Gastroesophageal sphincter (tissue), 3 donors: ENCODE data around the gene SIVA1.

ENCODE experiments used
- EP300 ChIP-seq: sonication (generic); formaldehyde crosslinking; IDR thresholded peaks from one replicate; pipeline ENCODE4 v1.6.1; 2017; ENCODE audit warnings: antibody characterized with exemption, mild to moderate bottlenecking
- POLR2A ChIP-seq, 2 donors: fragments of 450-650 bp; IDR thresholded peaks; one replicate each; pipeline ENCODE4 v1.6.1; 2017; ENCODE audit warnings: antibody characterized with exemption in 2 of 2, mild to moderate bottlenecking in 2 of 2, moderate library complexity in 1 of 2
- POLR2AphosphoS5 ChIP-seq: sonication (generic); formaldehyde crosslinking; IDR thresholded peaks from one replicate; pipeline ENCODE4 v1.6.1; 2017; ENCODE audit warnings: antibody characterized with exemption
- TF ChIP-seq, protein P1 (sequence below), 4 experiments: fragments of 200-600 bp in 2 of 4; fragments of 450-650 bp in 2 of 4; sonication (generic) in 1 of 4; IDR thresholded peaks; one replicate each; pipeline ENCODE4 v1.5.1; 2017 to 2019; ENCODE audit warnings: antibody characterized with exemption in 4 of 4, mild to moderate bottlenecking in 2 of 4, moderate library complexity in 2 of 4

DNA sequence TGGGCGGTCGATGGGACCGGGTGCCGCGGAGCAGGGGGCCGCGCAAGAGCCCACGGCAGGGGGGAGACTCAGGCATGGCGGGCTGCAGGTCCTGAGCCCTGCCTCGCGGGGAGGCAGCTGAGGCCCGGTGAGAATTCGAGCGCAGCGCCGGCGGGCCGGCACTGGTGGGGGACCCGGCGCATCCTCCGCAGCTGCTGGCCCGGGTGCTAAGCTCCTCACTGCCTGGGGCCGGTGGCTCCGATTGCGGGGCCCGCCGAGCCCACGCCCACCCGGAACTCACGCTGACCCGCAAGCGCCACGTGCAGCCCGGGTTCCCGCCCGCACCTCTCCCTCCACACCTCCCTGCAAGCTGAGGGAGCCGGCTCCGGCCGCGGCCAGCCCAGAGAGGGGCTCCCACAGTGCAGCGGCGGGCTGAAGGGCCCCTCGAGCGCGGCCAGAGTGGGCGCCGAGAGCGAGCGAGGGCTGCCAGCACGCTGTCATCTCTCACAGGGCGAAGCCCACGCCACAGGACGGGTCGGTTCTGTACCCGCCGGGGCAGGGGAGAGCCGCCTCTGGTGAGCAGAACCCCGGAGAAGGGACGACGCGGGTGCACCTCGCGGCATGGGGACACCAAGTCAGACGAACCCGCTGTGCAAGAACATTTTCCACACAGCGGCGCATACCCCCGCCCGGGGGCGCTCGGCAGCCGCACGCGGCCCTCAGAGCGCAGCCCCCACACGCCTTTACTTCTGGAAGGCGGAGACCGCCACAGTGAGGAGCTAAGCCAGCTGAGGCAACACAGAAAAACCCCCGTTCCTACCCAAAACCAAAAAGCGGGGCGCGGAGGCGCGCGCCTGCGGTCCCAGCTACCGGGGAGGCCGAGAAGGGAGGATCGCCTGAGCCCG is 1.2 kb upstream of the SIVA1 start:
- TF ChIP-seq, protein P1, sequence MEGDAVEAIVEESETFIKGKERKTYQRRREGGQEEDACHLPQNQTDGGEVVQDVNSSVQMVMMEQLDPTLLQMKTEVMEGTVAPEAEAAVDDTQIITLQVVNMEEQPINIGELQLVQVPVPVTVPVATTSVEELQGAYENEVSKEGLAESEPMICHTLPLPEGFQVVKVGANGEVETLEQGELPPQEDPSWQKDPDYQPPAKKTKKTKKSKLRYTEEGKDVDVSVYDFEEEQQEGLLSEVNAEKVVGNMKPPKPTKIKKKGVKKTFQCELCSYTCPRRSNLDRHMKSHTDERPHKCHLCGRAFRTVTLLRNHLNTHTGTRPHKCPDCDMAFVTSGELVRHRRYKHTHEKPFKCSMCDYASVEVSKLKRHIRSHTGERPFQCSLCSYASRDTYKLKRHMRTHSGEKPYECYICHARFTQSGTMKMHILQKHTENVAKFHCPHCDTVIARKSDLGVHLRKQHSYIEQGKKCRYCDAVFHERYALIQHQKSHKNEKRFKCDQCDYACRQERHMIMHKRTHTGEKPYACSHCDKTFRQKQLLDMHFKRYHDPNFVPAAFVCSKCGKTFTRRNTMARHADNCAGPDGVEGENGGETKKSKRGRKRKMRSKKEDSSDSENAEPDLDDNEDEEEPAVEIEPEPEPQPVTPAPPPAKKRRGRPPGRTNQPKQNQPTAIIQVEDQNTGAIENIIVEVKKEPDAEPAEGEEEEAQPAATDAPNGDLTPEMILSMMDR (IDR thresholded peaks at IDR 0.05) = no peak
- TF ChIP-seq POLR2AphosphoS5 (no peak), POLR2A (IDR thresholded peaks at IDR 0.05) (no peak), EP300 (no peak)
